ELR (cell line): ENCODE data around the gene TUBA8.
"Not testable (repeated sequence)": the region's sequence is repeated elsewhere in the genome, so short reads cannot be mapped to it uniquely, and the experiment has no call there.

ENCODE experiments used
- DNase-seq: peaks from one replicate; pipeline ENCODE4 v3.0.0-alpha.2; 2015; ENCODE audit warnings: low read depth

The TUBA8 gene

GRCh38 chr22:18173441-18173840 is 62.8 kb downstream of the TUBA8 start:
- not testable (repeated sequence) for DNase-seq
